Activated CD8-positive, alpha-beta memory T cell treated with anti-CD3 and anti-CD28 coated beads, Interleukin-2, amount 50 U/mL, for 1 hour (primary cell): ENCODE measurements around the gene NIPSNAP2.
"Not testable (repeated sequence)": the region's sequence is repeated elsewhere in the genome, so short reads cannot be mapped to it uniquely, and the experiment has no call there.

ENCODE experiments used
- DNase-seq: peaks from one replicate; pipeline ENCODE4 v3.0.0-alpha.2; 2020; ENCODE audit errors: extremely low read depth

The NIPSNAP2 gene

GRCh38 chr7:55964261-55965099 lies at the start of gene NIPSNAP2:
Gene NIPSNAP2, plus strand, starts transcription at chr7:55964585. Its CDS starts 25 bp downstream, at chr7:55964610.
- DNase-seq: no peak

- DNase-seq: no peak
Measured at GRCh38 chr7:55917771-55918170, 46.6 kb upstream of the NIPSNAP2 start.

DNA sequence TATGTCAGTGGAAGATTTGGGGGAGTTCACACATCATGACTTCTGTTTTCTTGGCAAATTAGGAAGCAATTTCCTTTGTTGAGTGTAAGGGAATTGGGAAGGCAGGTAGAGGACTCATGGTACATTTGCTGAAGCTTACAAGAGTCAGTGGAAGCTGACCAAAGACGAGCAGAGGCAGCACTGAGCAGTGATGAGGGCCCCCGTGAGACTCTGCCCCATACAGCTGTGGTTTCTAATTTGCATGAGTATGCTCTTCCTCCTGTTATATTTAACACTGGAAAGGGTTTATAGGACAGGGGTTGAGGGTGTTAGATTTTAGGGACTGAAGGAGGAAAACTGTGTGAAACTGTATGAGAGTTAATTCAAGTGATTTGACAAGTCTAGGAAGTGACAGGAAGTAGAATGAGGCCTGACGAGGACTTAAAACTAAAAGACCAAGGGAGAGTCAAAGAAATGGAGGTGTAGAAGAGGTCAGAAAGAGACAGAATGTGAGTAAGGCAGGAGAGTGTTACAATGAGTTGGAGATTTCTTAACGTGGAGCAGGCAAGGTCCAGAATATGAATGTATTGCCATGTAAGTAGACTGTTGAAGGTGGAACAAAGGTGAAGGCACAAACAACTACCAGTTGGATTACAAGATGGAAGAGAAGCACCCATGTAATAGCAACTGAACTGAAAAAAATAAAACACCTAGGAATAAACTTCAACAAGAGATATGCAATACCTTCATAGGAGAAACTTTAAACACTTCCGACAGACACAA lies 36.2 kb upstream of the NIPSNAP2 start:
- no peak for DNase-seq

- DNase-seq: no peak
Measured at GRCh38 chr7:55931421-55932151, 32.8 kb upstream of the NIPSNAP2 start.

- DNase-seq: no peak
Measured at GRCh38 chr7:55939514-55940123, 24.8 kb upstream of the NIPSNAP2 start.

GRCh38 chr7:55946545-55946944 lies 17.8 kb upstream of the NIPSNAP2 start:
- no peak for DNase-seq

DNA sequence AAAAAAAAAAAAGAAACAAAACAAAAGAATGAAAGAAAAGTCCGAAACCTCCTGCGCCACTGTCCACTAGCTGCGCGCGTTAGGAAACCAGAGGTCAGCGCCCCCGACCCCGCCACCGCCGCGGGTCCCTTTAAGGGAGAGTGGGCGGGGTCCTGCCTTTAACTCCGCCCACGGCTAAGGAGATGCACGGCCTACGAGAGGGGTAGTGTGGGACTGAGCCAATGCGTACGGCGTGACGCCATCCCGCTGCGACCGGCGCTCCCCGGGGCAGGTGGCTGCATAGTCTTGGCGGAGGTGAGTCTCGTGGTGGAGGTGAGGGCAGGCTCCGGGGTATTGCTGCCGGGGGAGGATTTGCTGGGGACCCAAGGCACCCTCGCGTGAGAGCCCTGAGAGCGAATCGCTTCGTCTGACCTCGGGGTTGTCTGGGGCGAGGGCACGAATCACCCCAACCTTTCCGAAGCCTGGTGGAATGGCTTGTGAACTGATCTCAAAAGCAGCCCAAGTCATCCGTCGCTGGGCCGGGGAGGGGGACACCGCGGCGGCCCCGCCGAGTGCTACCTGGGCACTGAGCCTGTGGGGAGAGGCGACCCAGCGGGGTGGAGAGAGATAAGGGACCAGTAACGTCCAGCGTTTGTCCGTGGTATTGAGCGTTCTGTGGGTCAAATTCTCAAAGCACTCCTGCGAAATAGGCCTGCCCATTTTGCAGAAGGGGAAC lies 12.6 kb upstream of the NIPSNAP2 start, which contains the start of gene MRPS17:
Gene MRPS17, plus strand, starts transcription at position 241 of the 715 bp plus-strand sequence. CDS start 1,319 bp downstream, outside the sequence.
- peak; percentile 71 for DNase-seq

DNA sequence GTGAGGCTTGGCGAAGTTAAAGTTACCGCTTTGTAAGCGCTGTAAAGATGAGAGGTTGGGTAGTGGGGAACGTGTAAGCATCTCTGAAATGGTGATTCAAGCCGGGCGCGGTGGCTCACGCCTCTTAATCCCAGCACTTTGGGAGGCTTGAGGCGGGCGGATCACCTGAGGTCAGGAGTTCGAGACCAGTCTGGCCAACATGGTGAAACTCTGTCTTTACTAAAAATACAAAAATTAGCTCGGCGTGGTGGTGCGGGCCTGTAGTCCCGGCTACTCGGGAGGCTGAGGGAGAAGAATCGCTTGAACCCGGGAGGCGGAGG lies 12.1 kb upstream of the NIPSNAP2 start:
- DNase-seq: not testable (repeated sequence)

- no peak for DNase-seq
Measured at GRCh38 chr7:55953707-55954475, 10.5 kb upstream of the NIPSNAP2 start.

DNA sequence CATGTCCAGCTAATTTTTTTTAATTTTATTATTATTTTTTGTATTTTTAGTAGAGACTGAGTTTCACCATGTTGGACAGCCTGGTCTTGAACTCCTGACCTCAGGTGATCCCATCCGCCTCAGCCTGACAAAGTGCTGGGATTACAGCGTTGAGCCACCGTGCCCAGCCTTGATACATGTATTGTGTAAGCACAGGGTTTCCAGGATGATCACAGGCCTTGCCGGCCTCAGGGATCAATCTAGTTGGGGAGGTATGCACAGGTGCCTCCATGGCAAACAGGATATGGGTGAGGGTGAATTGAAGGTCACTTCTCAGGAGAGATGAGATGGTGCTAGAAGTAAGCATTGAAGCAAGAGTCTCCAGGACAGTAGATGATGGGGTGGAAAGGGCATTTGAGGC lies 7.2 kb upstream of the NIPSNAP2 start:
- no peak for DNase-seq

DNA sequence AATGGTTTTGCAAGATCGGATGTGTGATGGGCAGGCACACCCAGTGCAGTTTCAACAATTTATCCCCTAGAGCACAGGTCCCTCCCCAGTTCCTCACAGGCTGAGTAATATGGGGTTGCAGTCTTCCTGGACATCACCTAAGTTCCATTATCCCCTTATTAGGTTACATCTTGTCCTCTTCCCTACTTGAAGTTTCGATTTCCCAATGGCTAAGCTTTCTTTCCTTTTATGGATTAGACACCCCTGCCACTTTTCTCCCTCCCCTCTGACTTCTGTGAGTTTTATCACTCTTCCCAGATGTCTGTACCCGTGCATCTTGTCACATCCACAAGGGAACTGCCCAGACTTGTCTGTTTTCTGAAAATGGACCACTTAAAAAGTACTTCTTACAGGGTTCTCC lies 2.4 kb upstream of the NIPSNAP2 start:
- DNase-seq: no peak

GRCh38 chr7:55963584-55964168 lies 709 bp upstream of the NIPSNAP2 start:
- DNase-seq: no peak

DNA sequence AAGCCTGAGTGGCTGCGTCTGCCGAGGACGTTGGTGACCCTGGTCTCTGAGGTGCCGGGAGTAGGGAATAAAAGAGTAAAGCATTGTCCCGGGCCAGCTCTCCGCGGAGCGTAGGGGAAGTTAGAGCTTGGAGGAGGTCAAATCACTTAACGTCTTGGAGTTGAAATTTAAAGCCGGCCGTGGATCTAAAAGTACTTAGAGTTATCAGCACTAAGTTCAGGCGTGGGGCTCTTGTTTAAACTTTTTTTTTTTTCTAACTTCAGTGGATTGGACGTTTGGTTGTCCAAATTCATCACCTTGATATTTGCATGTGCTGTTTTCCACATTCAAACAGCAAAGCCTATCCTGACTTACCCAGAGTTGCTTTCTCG lies 700 bp downstream of the NIPSNAP2 start:
- no peak for DNase-seq

DNA sequence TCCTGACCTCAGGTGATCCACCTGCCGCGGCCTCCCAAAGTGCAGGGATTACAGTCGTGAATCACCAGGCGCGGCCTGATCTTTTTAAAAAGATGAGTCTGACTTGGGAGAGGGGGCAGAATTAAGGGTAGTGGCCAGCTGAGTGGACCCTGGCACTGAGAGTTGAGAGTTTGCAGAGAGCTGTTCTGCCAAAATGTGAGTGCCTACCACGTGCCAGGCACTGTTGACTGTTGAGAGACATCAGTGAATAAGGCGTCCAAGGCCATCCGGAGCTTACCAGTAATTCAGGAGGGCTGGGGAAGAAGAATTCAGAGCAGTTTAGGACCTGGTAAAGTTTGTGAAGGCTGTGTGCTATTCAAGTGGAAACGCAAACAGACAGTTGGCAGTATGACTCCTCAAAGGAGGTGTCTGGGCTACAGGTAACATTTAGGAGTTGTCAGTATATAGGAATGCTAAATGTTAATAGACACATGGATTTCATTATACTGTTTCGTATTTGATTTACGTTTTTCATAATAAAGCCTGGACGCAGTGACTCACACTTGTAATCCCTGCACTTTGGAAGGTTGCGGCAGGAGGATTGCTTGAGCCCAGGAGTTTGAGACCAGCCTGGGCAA lies 1.5 kb downstream of the NIPSNAP2 start:
- no peak for DNase-seq

DNA sequence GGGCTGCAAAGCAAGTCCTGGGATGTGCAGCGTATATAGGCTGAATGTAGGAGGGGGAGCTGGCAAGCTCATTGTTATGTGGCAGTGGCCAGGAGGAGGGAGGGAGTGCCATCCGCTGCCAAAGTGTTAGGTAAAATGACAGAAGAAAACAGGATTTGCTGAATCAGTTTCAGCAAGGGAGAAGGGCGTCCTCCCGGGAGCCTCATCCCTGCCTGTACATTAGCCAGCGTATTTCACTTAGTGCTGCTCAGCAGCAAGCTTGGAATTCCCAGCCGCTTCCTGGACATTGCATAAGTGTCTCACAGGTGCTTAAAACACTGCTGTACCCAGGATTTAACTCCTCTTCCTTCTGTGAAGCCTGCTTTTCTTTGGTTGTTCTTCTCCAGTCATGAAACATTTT lies 2.5 kb downstream of the NIPSNAP2 start:
- no peak for DNase-seq

DNA sequence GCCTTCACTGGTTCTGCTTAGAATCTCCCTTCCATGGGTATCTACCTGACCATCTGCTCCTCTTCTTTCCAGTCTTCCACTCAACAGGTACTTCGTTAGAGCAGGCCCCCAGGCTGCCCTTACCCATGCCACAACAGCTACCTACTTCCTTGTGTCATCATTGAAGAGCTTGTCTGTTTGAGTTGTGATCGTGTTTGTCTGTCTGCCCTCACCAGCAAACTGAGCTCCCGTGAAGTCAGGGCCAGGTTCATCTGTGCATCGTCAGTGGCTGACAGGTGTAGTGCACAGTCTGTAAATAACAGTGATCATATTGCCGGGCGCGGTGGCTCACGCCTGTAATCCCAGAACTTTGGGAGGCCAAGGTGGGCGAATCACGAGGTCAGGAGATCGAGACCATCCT lies 5.0 kb downstream of the NIPSNAP2 start:
- DNase-seq: no peak

DNA sequence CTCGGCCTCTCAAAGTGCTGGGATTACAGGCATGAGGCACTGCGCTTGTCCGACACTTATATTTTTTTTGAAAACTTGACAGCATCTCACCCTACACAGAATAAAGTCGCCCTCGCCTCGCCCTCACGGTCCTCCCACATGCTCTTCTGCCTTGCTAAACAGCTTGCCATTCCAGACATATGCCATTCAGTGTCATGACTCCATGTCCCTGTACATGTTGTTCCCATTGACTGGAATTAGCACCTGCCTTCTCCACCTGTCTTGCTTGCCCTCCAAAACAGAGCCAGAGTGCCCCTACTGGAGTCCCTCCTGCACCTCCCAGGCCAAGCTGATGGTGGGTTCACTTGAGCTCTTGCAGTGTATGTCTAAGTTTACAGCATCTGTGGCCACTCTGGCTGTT lies 6.2 kb downstream of the NIPSNAP2 start:
- DNase-seq: no peak

DNA sequence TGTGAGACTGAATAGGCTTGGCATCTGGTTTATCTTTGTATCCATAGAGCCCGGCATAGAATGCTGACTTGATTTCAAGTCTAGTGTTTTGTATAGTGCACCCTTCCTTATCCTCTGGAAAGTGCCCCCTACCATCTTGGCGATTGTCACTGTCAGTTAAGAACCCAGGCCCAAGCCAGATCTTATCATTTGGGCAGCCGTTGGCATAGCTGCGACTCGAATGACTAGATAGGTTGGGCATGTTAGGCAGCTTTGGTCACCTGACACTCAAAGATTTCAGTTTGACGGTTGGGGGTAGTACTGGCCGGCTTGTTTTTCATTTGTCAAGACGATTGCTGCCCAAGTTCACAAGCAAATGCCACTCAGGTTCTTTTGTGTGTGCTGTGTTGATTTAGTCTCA lies 6.6 kb downstream of the NIPSNAP2 start:
- no peak for DNase-seq

- DNase-seq: no peak
Measured at GRCh38 chr7:55973747-55974250, 9.4 kb downstream of the NIPSNAP2 start.
